ENCODE measurements around the gene HS1BP3.

GRCh38 chr2:20630967-20631366 lies 19.9 kb downstream of the HS1BP3 start:
- no peak for TF ChIP-seq CTCF (IDR thresholded peaks at IDR 0.05)
- TF ChIP-seq POLR2AphosphoS5 (IDR thresholded peaks at IDR 0.05) = no peak
